Islet precursor cell (in vitro differentiated cells): Measurements from ENCODE around the gene NDUFS8.
A peak's percentile ranks its signal among the peaks of the same experiment; 100 is the strongest.

Experiments used
- DNase-seq: peaks from one replicate; pipeline ENCODE4 v3.0.0-alpha.2; 2018

The NDUFS8 gene

GRCh38 chr11:68052137-68052873 lies 21.8 kb downstream of the NDUFS8 start:
- no peak for DNase-seq

- peak; percentile 57 for DNase-seq
Observed at GRCh38 chr11:68053117-68053516, 22.6 kb downstream of the NDUFS8 start.

- DNase-seq: no peak
Observed at GRCh38 chr11:68053981-68054812, 23.7 kb downstream of the NDUFS8 start.

GRCh38 chr11:68056317-68057285 lies 26.1 kb downstream of the NDUFS8 start:
- DNase-seq: no peak

- DNase-seq: no peak
Observed at GRCh38 chr11:68057807-68058206, 27.3 kb downstream of the NDUFS8 start.

- no peak for DNase-seq
Observed at GRCh38 chr11:68061508-68061907, 31.0 kb downstream of the NDUFS8 start.

- no peak for DNase-seq
Observed at GRCh38 chr11:68064926-68065325, 34.4 kb downstream of the NDUFS8 start.

- no peak for DNase-seq
Observed at GRCh38 chr11:68065841-68066240, 35.4 kb downstream of the NDUFS8 start.

GRCh38 chr11:68066742-68067141 lies 36.3 kb downstream of the NDUFS8 start:
- no peak for DNase-seq

- no peak for DNase-seq
Observed at GRCh38 chr11:68067991-68068390, 37.5 kb downstream of the NDUFS8 start.

GRCh38 chr11:68071281-68072048 lies 41.0 kb downstream of the NDUFS8 start:
- no peak for DNase-seq

GRCh38 chr11:68074584-68075352 lies 44.3 kb downstream of the NDUFS8 start:
- DNase-seq: no peak

GRCh38 chr11:68076371-68077042 lies 46.0 kb downstream of the NDUFS8 start:
- no peak for DNase-seq

- DNase-seq: no peak
Observed at GRCh38 chr11:68077617-68078582, 47.4 kb downstream of the NDUFS8 start.

- no peak for DNase-seq
Observed at GRCh38 chr11:68080860-68081259, 50.4 kb downstream of the NDUFS8 start.

GRCh38 chr11:68081691-68082090 lies 51.2 kb downstream of the NDUFS8 start:
- DNase-seq: no peak

- no peak for DNase-seq
Observed at GRCh38 chr11:68082481-68082880, 52.0 kb downstream of the NDUFS8 start.

GRCh38 chr11:68083517-68083916 lies 53.0 kb downstream of the NDUFS8 start:
- DNase-seq: no peak
